ENCODE measurements around the gene UTP3.
"Not testable (repeated sequence)": the region's sequence is repeated elsewhere in the genome, so short reads cannot be mapped to it uniquely, and the experiment has no call there.

Gene UTP3

GRCh38 chr4:70687392-70687791, 940 bp upstream of the UTP3 start:
- Histone ChIP-seq H3K9me3 (ENCODE audit: control insufficient read depth in 1 of 2, low read length in 2 of 2) (no peaks in the 10 kb centered on the region), H3K9ac (ENCODE audit: low read depth in 1 of 2, low read length in 2 of 2) (peak overlapping the region; percentile 79 to 97), H3K36me3 (ENCODE audit: control insufficient read depth in 1 of 2, insufficient read depth in 2 of 2, low read length in 2 of 2) (peaks cover 0 to 7% of the 10 kb centered on the region in 2 donors), H3K27me3 (ENCODE audit: control insufficient read depth in 1 of 2, insufficient read depth in 2 of 2, low read length in 2 of 2) (no peaks in the 10 kb centered on the region), H3K4me3 (ENCODE audit: low read depth in 1 of 2, low read length in 2 of 2) (peak overlapping the region; percentile 96 to 100), H3K4me1 (ENCODE audit: control insufficient read depth in 1 of 2, insufficient read depth in 2 of 2, low read length in 2 of 2) (peaks cover 16 to 18% of the 10 kb centered on the region in 2 donors), H3K27ac (ENCODE audit: low read depth, low read length) (peak overlapping the region; percentile 85)

- peak overlapping the region; percentile 85 for H3K27ac ChIP-seq (ENCODE audit: low read depth, low read length)
- H3K36me3 ChIP-seq (ENCODE audit: control insufficient read depth in 1 of 2, insufficient read depth in 2 of 2, low read length in 2 of 2) = peaks cover 0 to 7% of the 10 kb centered on the region in 2 donors
- peak overlapping the region; percentile 96 to 100 for H3K4me3 ChIP-seq (ENCODE audit: low read depth in 1 of 2, low read length in 2 of 2)
- H3K9me3 ChIP-seq (ENCODE audit: control insufficient read depth in 1 of 2, low read length in 2 of 2) = no peaks in the 10 kb centered on the region
- peaks cover 16 to 18% of the 10 kb centered on the region in 2 donors for H3K4me1 ChIP-seq (ENCODE audit: control insufficient read depth in 1 of 2, insufficient read depth in 2 of 2, low read length in 2 of 2)
- H3K27me3 ChIP-seq (ENCODE audit: control insufficient read depth in 1 of 2, insufficient read depth in 2 of 2, low read length in 2 of 2) = no peaks in the 10 kb centered on the region
- H3K9ac ChIP-seq (ENCODE audit: low read depth in 1 of 2, low read length in 2 of 2) = peak overlapping the region; percentile 97
Observed at GRCh38 chr4:70688795-70689231, 481 bp downstream of the UTP3 start.

GRCh38 chr4:70691661-70692060, 3.3 kb downstream of the UTP3 start:
- Histone ChIP-seq H3K27me3 (ENCODE audit: control insufficient read depth in 1 of 2, insufficient read depth in 2 of 2, low read length in 2 of 2) (no peaks in the 10 kb centered on the region), H3K36me3 (ENCODE audit: control insufficient read depth in 1 of 2, insufficient read depth in 2 of 2, low read length in 2 of 2) (peaks cover 0 to 7% of the 10 kb centered on the region in 2 donors), H3K9ac (ENCODE audit: low read depth in 1 of 2, low read length in 2 of 2) (no peak overlapping the region), H3K27ac (ENCODE audit: low read depth, low read length) (no peak overlapping the region), H3K9me3 (ENCODE audit: control insufficient read depth in 1 of 2, low read length in 2 of 2) (no peaks in the 10 kb centered on the region), H3K4me3 (ENCODE audit: low read depth in 1 of 2, low read length in 2 of 2) (peak overlapping the region in 1 of 2 donors; percentile 26), H3K4me1 (ENCODE audit: control insufficient read depth in 1 of 2, insufficient read depth in 2 of 2, low read length in 2 of 2) (peaks cover 16 to 18% of the 10 kb centered on the region in 2 donors)

GRCh38 chr4:70694633-70695032, 6.3 kb downstream of the UTP3 start:
- H3K36me3 ChIP-seq (ENCODE audit: control insufficient read depth in 1 of 2, insufficient read depth in 2 of 2, low read length in 2 of 2); H3K27ac ChIP-seq (ENCODE audit: low read depth, low read length); H3K27me3 ChIP-seq (ENCODE audit: control insufficient read depth in 1 of 2, insufficient read depth in 2 of 2, low read length in 2 of 2); H3K4me3 ChIP-seq (ENCODE audit: low read depth in 1 of 2, low read length in 2 of 2); H3K9ac ChIP-seq (ENCODE audit: low read depth in 1 of 2, low read length in 2 of 2); H3K9me3 ChIP-seq (ENCODE audit: control insufficient read depth in 1 of 2, low read length in 2 of 2): not testable (repeated sequence)
- H3K4me1 ChIP-seq (ENCODE audit: control insufficient read depth in 1 of 2, insufficient read depth in 2 of 2, low read length in 2 of 2) = peaks cover 9 to 11% of the 10 kb centered on the region in 2 donors

GRCh38 chr4:70698435-70698834, 10.1 kb downstream of the UTP3 start:
- not testable (repeated sequence) for H3K27me3 ChIP-seq (ENCODE audit: control insufficient read depth in 1 of 2, insufficient read depth in 2 of 2, low read length in 2 of 2); H3K4me1 ChIP-seq (ENCODE audit: control insufficient read depth in 1 of 2, insufficient read depth in 2 of 2, low read length in 2 of 2); H3K9ac ChIP-seq (ENCODE audit: low read depth in 1 of 2, low read length in 2 of 2); H3K9me3 ChIP-seq (ENCODE audit: control insufficient read depth in 1 of 2, low read length in 2 of 2); H3K36me3 ChIP-seq (ENCODE audit: control insufficient read depth in 1 of 2, insufficient read depth in 2 of 2, low read length in 2 of 2); H3K27ac ChIP-seq (ENCODE audit: low read depth, low read length); H3K4me3 ChIP-seq (ENCODE audit: low read depth in 1 of 2, low read length in 2 of 2)

GRCh38 chr4:70700712-70701111, 12.4 kb downstream of the UTP3 start:
- H3K4me1 ChIP-seq (ENCODE audit: control insufficient read depth in 1 of 2, insufficient read depth in 2 of 2, low read length in 2 of 2) = peaks cover 6 to 8% of the 10 kb centered on the region in 2 donors
- no peaks in the 10 kb centered on the region for H3K9me3 ChIP-seq (ENCODE audit: control insufficient read depth in 1 of 2, low read length in 2 of 2)
- no peaks in the 10 kb centered on the region for H3K36me3 ChIP-seq (ENCODE audit: control insufficient read depth in 1 of 2, insufficient read depth in 2 of 2, low read length in 2 of 2)
- H3K9ac ChIP-seq (ENCODE audit: low read depth in 1 of 2, low read length in 2 of 2) = no peak overlapping the region
- H3K27me3 ChIP-seq (ENCODE audit: control insufficient read depth in 1 of 2, insufficient read depth in 2 of 2, low read length in 2 of 2) = no peaks in the 10 kb centered on the region
- no peak overlapping the region for H3K27ac ChIP-seq (ENCODE audit: low read depth, low read length)
- no peak overlapping the region for H3K4me3 ChIP-seq (ENCODE audit: low read depth in 1 of 2, low read length in 2 of 2)

- no peaks in the 10 kb centered on the region for H3K36me3 ChIP-seq (ENCODE audit: control insufficient read depth in 1 of 2, insufficient read depth in 2 of 2, low read length in 2 of 2)
- H3K9ac ChIP-seq (ENCODE audit: low read depth in 1 of 2, low read length in 2 of 2) = no peak overlapping the region
- peaks cover 11 to 12% of the 10 kb centered on the region in 2 donors for H3K4me1 ChIP-seq (ENCODE audit: control insufficient read depth in 1 of 2, insufficient read depth in 2 of 2, low read length in 2 of 2)
- no peak overlapping the region for H3K4me3 ChIP-seq (ENCODE audit: low read depth in 1 of 2, low read length in 2 of 2)
- H3K27ac ChIP-seq (ENCODE audit: low read depth, low read length) = no peak overlapping the region
- no peaks in the 10 kb centered on the region for H3K9me3 ChIP-seq (ENCODE audit: control insufficient read depth in 1 of 2, low read length in 2 of 2)
- H3K27me3 ChIP-seq (ENCODE audit: control insufficient read depth in 1 of 2, insufficient read depth in 2 of 2, low read length in 2 of 2) = no peaks in the 10 kb centered on the region
Observed at GRCh38 chr4:70701271-70701670, 12.9 kb downstream of the UTP3 start.

- peaks cover 20 to 22% of the 10 kb centered on the region in 2 donors for H3K4me1 ChIP-seq (ENCODE audit: control insufficient read depth in 1 of 2, insufficient read depth in 2 of 2, low read length in 2 of 2)
- H3K9me3 ChIP-seq (ENCODE audit: control insufficient read depth in 1 of 2, low read length in 2 of 2); H3K9ac ChIP-seq (ENCODE audit: low read depth in 1 of 2, low read length in 2 of 2); H3K4me3 ChIP-seq (ENCODE audit: low read depth in 1 of 2, low read length in 2 of 2); H3K36me3 ChIP-seq (ENCODE audit: control insufficient read depth in 1 of 2, insufficient read depth in 2 of 2, low read length in 2 of 2); H3K27me3 ChIP-seq (ENCODE audit: control insufficient read depth in 1 of 2, insufficient read depth in 2 of 2, low read length in 2 of 2); H3K27ac ChIP-seq (ENCODE audit: low read depth, low read length): not testable (repeated sequence)
Observed at GRCh38 chr4:70702592-70702991, 14.3 kb downstream of the UTP3 start.

GRCh38 chr4:70703619-70704214, 15.4 kb downstream of the UTP3 start:
- Histone ChIP-seq H3K27me3 (ENCODE audit: control insufficient read depth in 1 of 2, insufficient read depth in 2 of 2, low read length in 2 of 2) (no peaks in the 10 kb centered on the region), H3K4me3 (ENCODE audit: low read depth in 1 of 2, low read length in 2 of 2) (peak overlapping the region; percentile 83 to 84), H3K9me3 (ENCODE audit: control insufficient read depth in 1 of 2, low read length in 2 of 2) (no peaks in the 10 kb centered on the region), H3K9ac (ENCODE audit: low read depth in 1 of 2, low read length in 2 of 2) (peak overlapping the region; percentile 55 to 82), H3K4me1 (ENCODE audit: control insufficient read depth in 1 of 2, insufficient read depth in 2 of 2, low read length in 2 of 2) (peaks cover 20 to 22% of the 10 kb centered on the region in 2 donors), H3K27ac (ENCODE audit: low read depth, low read length) (peak overlapping the region; percentile 67), H3K36me3 (ENCODE audit: control insufficient read depth in 1 of 2, insufficient read depth in 2 of 2, low read length in 2 of 2) (no peaks in the 10 kb centered on the region)

- peak overlapping the region; percentile 84 to 85 for H3K4me3 ChIP-seq (ENCODE audit: low read depth in 1 of 2, low read length in 2 of 2)
- H3K27ac ChIP-seq (ENCODE audit: low read depth, low read length) = peak overlapping the region; percentile 67
- H3K9me3 ChIP-seq (ENCODE audit: control insufficient read depth in 1 of 2, low read length in 2 of 2) = no peaks in the 10 kb centered on the region
- peak overlapping the region; percentile 55 to 82 for H3K9ac ChIP-seq (ENCODE audit: low read depth in 1 of 2, low read length in 2 of 2)
- no peaks in the 10 kb centered on the region for H3K27me3 ChIP-seq (ENCODE audit: control insufficient read depth in 1 of 2, insufficient read depth in 2 of 2, low read length in 2 of 2)
- peaks cover 20 to 22% of the 10 kb centered on the region in 2 donors for H3K4me1 ChIP-seq (ENCODE audit: control insufficient read depth in 1 of 2, insufficient read depth in 2 of 2, low read length in 2 of 2)
- H3K36me3 ChIP-seq (ENCODE audit: control insufficient read depth in 1 of 2, insufficient read depth in 2 of 2, low read length in 2 of 2) = no peaks in the 10 kb centered on the region
Observed at GRCh38 chr4:70704215-70704930, 16.0 kb downstream of the UTP3 start.

Measured in duodenal mucosa (tissue), 2 donors.